GM21515 (cell line): ENCODE measurements around the gene RPP21.

Experiments
- ATAC-seq: cut with Tn5 transposase; IDR thresholded peaks from one replicate; pipeline ENCODE4 v1.9.1; 2021; ENCODE audit not compliant: unreplicated experiment

RPP21 gene

DNA sequence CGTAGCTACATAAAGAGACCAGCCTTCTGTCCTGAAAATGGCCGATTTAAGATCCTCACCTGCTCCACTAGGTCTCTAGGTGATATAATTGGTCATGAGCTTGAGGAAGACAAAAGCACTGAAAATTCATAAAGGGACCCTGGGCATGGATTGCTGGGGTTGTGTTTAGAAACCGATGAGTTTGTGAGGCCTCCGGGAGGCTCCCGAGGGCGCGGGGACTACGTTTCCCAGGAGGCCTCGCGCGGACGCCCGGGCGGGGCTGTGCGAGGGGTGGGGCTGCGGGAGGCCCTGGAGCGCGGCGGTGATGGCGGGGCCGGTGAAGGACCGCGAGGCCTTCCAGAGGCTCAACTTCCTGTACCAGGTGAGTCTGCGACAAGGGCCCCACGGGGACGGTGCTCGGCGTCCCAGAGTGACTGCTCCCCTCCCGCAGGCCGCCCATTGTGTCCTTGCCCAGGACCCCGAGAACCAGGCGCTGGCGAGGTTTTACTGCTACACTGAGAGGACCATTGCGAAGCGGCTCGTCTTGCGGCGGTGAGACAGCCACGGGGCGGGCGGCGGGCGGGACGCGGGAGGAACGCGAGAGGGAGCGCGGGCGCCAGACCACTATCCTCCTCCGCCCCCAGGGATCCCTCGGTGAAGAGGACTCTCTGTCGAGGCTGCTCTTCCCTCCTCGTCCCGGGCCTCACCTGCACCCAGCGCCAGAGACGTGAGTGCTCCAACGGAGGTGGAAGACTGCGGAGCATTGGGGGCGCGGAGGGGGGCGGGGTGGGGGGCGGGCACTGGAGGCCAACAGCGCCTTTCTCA, at the start of gene RPP21:
RPP21 (plus strand) TSS at position 289 of the 804 bp plus-strand sequence; CDS start at position 305, 16 bp downstream.
- peak; percentile 83 for ATAC-seq

DNA sequence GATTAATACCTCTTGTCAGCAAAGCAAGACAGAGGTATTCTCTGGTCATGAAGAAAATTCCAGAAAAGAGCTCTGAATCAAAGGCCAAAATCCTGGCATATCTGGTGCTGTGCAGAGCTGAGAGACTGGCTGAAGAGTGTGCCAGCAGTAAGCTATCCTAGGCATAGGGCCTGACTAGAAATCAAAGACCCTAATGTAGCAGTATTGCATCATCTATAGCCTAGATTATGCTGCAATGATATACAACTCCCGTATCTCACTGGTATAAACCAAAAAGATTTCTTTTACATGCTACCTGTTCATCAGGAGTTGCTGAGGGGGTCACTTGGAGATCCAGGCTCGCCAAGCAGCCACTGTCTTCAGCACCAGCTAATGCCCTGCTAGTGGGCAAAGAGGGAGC, 49.1 kb upstream of the RPP21 start:
- no peak for ATAC-seq

DNA sequence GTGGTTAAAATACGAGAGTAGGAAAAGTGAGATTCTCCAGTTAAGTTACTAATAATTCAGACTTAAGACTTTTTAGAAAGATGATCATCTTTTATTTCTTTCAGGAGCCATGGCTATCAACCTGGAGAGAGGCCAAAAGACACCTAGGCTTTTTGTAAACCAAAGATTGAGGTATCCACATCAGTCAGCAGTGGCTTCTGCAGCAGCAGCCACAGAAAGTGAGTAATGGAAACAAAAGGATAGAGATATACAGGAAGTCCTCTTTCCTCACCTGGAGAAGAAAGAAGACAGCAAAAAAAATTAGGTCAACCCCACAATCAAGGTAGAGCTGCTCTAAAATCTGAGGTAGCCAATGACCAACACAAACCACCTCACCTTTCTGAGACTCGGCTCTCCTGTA, 41.0 kb upstream of the RPP21 start:
- ATAC-seq = no peak

DNA sequence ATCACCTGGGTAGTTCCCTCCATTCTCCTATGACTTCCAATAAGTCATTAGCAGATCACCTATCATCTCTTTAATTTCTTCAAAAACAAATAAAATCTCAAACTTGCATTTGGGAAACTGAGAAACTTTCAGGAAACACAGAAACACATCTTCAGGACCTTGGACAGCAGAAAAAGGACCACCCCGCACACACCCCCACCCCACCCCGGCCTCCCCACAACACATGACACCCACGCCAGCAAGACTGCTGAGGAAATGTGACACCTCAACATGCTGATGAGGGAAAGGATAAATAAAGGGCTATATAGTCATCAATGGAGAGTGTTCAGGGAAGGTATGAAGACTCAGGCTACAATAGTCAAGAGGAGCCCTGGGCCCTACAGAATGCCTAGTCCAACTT, 33.9 kb upstream of the RPP21 start:
- no peak for ATAC-seq

GRCh38 chr6:30311671-30312070, 33.3 kb upstream of the RPP21 start:
- ATAC-seq = no peak

DNA sequence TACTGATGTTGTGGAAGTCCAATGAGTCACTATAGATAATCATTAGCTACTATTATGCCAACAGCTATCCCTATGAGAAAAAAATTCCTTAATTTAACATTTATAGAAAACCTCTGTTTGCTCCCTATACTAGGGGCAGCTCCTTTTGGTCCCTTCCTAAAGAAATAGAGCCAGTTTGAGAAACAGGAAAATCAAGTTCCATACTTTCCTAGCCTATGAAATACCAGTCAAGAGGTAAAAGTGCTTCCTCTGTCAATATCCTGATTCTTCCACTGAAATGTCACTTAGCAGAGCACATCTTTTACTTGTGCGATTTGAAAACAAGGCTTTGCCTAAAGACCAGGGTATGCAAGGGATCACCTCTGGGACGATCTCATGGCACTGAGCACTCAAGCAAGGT, 32.7 kb upstream of the RPP21 start:
- no peak for ATAC-seq

DNA sequence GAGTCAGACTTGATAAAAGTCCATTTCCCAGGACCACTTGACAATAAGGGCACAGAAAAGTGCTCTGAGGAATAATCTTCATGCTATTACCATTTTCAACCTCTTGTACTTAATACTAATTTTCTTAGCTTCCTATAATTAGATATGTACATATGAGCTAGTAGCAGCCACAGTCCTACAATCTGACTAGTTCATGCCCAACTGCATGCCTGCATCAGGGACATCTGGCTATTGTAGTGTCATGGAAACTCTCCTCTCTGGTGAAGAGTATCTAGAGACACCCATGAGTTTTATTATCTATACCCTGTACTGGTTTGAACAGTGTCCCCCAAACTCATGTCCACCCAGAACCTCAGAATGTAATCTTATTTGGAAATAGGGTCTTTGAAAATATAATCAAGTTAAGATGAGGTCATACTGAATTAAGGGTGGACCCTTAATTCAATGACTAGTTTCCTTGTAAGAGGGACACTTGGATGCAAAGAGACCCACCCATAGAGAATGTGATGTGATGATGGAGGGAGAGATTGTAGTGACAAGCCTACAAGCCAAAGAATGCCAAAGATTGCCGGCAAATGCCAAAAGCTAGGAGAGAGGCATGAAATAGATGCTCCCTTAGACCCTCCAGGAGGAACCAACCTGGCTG, 32.2 kb upstream of the RPP21 start:
- no peak for ATAC-seq

- no peak for ATAC-seq
Observed at GRCh38 chr6:30315156-30315555, 29.8 kb upstream of the RPP21 start.

- no peak for ATAC-seq
Observed at GRCh38 chr6:30317913-30318589, 26.9 kb upstream of the RPP21 start.

DNA sequence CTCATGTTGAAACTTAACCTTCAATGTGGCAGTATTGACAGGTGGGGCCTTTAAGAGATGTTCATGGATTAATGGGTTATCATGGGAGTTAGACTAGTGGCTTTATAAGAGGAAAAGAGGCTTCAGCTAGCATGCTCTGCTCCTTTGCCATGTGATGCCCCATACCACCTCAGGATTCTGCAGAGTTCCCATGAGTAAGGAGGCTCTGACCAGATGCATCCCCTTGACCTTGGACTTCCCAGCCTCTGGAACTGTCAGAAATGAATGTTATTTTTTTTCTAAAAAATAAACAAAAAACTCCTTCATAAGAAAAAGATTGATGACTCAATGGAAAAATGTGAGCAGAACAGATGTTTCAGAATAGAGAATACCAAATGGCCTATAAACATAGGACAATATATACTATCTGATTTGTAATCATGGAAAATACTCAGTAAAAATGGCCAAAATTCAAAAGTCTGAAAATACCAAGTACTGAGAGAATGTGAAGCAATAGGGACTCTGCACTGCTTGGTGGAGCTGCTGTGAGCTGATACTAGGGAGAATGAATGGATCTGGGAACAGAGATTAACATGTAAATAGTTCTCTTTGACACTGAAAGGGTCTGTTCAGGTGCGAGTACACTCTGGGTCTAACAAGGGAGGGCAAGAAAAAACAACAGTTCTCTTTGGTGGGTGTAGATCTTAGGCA, 25.7 kb upstream of the RPP21 start:
- ATAC-seq = no peak

DNA sequence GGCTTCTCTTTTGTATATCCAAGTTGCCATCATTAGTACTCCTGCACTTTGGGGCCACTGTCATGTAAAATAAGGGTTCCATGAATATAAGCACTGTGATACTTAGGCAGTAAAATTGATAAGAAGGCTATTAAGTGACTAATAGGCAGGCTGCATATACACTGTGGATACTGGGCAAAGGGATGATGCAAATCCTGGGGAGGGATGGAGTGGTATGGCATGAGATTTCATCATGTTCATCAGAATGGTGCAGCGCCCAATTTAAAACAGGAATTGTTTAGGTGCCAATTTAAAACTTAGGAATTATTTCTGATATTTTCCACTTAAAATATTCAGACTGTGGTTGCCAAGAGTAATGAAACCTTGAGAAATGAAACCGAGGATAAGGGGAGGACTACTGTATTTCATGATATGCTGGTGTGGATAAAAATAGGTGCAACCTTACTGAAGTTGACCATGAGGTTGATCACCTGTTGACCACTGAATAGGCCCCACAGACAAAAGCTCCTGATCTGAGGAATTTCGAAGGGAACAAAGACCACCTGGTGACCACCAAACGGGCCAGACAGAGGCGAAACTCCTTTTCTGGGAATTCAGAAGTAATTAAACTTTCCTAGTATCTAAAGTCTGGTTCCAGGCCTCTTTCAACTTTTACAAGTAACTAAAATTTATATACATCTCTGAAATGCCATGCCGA, 23.1 kb upstream of the RPP21 start:
- no peak for ATAC-seq

DNA sequence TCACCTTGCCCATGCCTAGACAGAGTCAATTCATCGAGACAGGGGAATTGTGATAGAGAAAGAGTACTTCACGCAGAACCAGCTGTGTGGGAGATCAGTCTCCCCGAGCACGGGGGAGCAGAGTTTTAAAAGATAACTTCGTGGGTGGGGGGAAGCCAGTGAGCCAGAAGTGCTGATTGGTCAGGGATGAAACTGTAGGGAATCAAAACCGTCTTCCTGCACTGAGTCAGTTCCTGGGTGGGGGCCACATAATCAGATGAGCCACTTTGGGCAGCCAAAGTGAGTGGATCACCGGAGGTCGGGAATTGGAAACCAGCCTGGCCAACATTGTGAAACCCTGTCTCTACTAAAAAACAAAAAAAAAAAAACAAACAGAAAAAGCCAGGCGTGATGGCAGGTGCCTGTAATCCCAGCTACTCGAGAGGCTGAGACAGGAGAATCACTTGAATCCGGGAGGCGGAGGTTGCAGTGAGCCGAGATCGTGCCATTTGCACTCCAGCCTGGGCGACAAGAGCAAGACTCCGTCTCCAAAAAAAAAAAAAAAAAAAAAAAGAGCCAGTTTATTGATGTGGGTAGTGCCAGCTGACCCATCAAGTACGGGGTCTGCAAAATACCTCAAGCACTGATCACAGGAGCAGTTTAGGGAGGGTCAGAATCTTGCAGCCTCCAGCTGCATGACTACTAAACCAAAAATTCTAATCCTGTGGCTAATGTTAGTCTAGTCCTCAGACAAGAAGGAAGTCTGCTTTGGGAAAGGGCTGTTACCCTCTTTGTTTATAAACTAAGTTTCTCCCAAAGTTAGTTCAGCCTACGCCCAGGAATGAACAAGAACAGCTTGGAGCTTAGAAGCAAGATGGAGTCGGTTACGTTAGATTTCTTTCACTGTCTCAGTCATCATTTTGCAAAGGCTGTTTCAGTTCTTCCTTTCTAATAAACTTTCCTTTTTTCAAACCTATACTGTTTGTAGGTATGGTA, 22.1 kb upstream of the RPP21 start:
- no peak for ATAC-seq

- no peak for ATAC-seq
Observed at GRCh38 chr6:30323806-30324205, 21.1 kb upstream of the RPP21 start.

GRCh38 chr6:30325150-30325872, 19.6 kb upstream of the RPP21 start:
- ATAC-seq = no peak

GRCh38 chr6:30325873-30326525, 19.0 kb upstream of the RPP21 start:
- peak; percentile 39 for ATAC-seq

GRCh38 chr6:30326526-30327231, 18.3 kb upstream of the RPP21 start, which contains the start of gene TRIM39:
Gene TRIM39, plus strand, starts transcription at chr6:30326927. Its CDS starts 2,391 bp downstream, at chr6:30329318.
- peak; percentile 66 for ATAC-seq

DNA sequence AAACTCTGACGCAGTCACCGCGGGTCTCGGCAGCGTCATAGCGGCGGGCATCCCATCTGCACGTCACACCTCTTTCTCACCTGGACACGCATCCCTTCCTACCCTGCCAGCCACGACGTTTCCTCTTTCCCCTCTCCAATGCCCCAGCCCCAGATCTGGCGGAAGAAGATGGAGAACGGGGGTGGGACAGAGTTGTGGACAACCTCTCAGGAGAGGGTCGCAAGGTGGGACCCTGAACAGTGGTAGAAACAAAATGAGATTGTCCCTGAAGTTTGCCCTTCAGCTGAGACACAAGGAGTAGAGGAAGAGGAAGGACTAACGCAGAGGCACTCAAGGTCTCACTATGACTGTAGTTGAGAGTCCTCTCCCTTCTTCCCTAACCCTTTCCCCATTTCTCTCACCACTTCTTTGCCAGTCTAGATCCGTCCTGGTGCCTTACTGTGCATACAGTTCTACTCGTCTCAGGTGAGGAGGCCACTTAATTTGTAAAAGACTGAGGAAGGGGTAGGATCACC, 17.7 kb upstream of the RPP21 start:
- no peak for ATAC-seq
